ENCODE results near the gene ZBTB32. TPM values are rescaled to one million over a fixed set of nuclear protein-coding genes. Genes with fewer than 3 reads are reported as not detected.

The ZBTB32 gene
- total RNA-seq, 1 experiment from 2014 or later: 0.13 TPM

DNA sequence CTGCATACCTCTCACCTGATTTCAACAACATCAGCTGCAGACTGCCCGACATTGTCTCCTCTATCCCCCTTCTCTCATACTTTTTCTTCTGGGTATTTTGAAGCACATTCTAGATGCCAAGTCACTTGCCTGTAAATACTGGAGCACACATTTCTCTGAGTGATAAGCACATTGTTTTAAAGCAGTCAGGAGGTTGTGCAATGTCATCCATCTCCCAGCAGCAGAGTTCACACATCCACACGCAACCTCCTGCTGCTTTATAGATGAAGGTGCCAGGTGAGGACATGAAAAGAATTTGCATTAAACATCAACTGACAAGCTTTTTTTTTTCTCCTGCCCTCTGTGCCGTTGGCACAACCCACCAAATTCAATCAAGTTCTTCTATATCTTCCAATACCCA, 32.5 kb upstream of the ZBTB32 start:
- H3K9me3 Mint-ChIP-seq: no peaks in the 10 kb centered on the region
- Histone ChIP-seq H3K14ac (ENCODE audit: insufficient read depth, low read length) (no peak overlapping the region), H3K23ac (ENCODE audit: insufficient read length, low read depth, low read length) (no peak overlapping the region), H3K56ac (ENCODE audit: insufficient read length, low read depth, low read length) (no peak overlapping the region), H4K5ac (ENCODE audit: insufficient read length, low read depth, low read length) (no peak overlapping the region), H2AK5ac (ENCODE audit: insufficient read length, low read length) (no peak overlapping the region), H3K79me2 (ENCODE audit: insufficient read depth, low read length) (no peaks in the 10 kb centered on the region), H3K27ac (ENCODE audit: insufficient read length, low read depth, low read length) (no peak overlapping the region), H2BK20ac (ENCODE audit: low read depth, low read length, poor library complexity, severe bottlenecking) (no peak overlapping the region), H3K9me3 (ENCODE audit: control insufficient read depth, low read depth, low read length) (no peaks in the 10 kb centered on the region), H2BK120ac (ENCODE audit: low read depth, low read length, poor library complexity, severe bottlenecking) (no peak overlapping the region), H2AFZ (ENCODE audit: low read length) (no peak overlapping the region), H4K20me1 (ENCODE audit: control insufficient read depth, insufficient read depth, insufficient read length) (no peaks in the 10 kb centered on the region), H3K23me2 (ENCODE audit: insufficient read length, low read depth, low read length, poor library complexity, severe bottlenecking) (peaks cover 11% of the 10 kb centered on the region), H3T11ph (ENCODE audit: low read length) (no peak overlapping the region), H4K8ac (replicated peaks; ENCODE audit: insufficient read length, low read depth, low read length) (no peak overlapping the region), H3K4me1 (ENCODE audit: insufficient read depth, low read length) (no peaks in the 10 kb centered on the region), H3K27me3 (ENCODE audit: insufficient read depth, low read length) (no peaks in the 10 kb centered on the region), H2BK12ac (ENCODE audit: insufficient read length, low read depth, low read length) (no peak overlapping the region), H3K79me1 (ENCODE audit: insufficient read depth, low read depth, low read length, poor library complexity, severe bottlenecking) (no peaks in the 10 kb centered on the region), H3K4ac (ENCODE audit: low read depth, low read length) (no peak overlapping the region), H2BK5ac (ENCODE audit: insufficient read length, low read length) (no peak overlapping the region), H3K18ac (ENCODE audit: insufficient read length, low read depth, low read length) (no peak overlapping the region), H4K91ac (ENCODE audit: insufficient read length, low read depth, low read length) (no peak overlapping the region), H3K4me2 (ENCODE audit: insufficient read depth, insufficient read length, low read length) (no peak overlapping the region), H2BK15ac (ENCODE audit: low read depth, low read length) (no peak overlapping the region), H3K9ac (ENCODE audit: extremely low read depth, insufficient read length, low read length) (no peak overlapping the region)
- no peaks in the 10 kb centered on the region; a peak in 1 of 7 replicates for H3K36me3 Mint-ChIP-seq (ENCODE audit: insufficient read depth in 1 of 3, low read depth in 3 of 3)
- H3K27me3 Mint-ChIP-seq (ENCODE audit: low read depth): peaks cover 30% of the 10 kb centered on the region
- no CpG with 5 or more reads among the region's 3 CpGs for WGBS (ENCODE audit: extremely low coverage, insufficient read length, low lambda C conversion rate)
- H3K4me3 Mint-ChIP-seq: peak overlapping the region in 1 of 2 experiments; percentile 38; a peak in 1 of 5 replicates
- no peak overlapping the region for H3K27ac Mint-ChIP-seq
- DNase-seq: no peak
- H3K4me1 Mint-ChIP-seq: peaks cover 4 to 6% of the 10 kb centered on the region in 2 experiments; a peak in 3 of 4 replicates
- TF ChIP-seq, protein P1, sequence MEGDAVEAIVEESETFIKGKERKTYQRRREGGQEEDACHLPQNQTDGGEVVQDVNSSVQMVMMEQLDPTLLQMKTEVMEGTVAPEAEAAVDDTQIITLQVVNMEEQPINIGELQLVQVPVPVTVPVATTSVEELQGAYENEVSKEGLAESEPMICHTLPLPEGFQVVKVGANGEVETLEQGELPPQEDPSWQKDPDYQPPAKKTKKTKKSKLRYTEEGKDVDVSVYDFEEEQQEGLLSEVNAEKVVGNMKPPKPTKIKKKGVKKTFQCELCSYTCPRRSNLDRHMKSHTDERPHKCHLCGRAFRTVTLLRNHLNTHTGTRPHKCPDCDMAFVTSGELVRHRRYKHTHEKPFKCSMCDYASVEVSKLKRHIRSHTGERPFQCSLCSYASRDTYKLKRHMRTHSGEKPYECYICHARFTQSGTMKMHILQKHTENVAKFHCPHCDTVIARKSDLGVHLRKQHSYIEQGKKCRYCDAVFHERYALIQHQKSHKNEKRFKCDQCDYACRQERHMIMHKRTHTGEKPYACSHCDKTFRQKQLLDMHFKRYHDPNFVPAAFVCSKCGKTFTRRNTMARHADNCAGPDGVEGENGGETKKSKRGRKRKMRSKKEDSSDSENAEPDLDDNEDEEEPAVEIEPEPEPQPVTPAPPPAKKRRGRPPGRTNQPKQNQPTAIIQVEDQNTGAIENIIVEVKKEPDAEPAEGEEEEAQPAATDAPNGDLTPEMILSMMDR (conservative IDR thresholded peaks at IDR 0.05): no peak

All from H9 (cell line).